ENCODE measurements around the gene CCDC149.

- TF ChIP-seq CTCF (IDR thresholded peaks at IDR 0.05; ENCODE audit: low read depth, low read length) (no peak), EZH2phosphoT487 (IDR thresholded peaks at IDR 0.05; ENCODE audit: low read depth) (no peak)
Measured at GRCh38 chr4:24878636-24879016, 34.2 kb downstream of the CCDC149 start.
